ENCODE data around the gene ACTMAP.
A peak's percentile ranks its signal among the peaks of the same experiment; 100 is the strongest.

ACTMAP gene

DNA sequence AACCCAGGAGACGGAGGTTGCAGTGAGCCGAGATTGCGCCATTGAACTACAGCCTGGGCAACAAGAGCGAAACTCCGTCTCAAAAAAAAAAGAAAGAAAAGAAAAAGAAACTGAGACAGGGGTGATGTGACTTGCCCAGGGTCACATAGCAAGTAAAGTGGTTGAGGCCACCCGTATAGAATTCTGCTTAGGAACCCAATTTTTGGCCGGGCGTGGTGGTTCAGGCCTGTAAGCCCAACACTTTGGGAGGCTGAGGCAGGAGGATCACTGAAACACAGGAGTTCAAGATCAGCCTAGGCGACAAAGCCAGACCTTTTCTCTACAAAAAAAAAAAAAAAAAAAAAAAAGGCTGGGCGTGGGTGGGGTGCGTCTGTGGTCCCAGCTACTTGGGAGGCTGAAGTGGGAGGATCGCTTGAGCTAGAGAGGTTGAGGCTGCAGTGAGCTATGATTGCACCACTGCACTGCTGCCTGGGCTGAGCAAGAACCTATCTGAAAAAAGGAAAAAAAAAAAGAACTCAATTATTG is 2.0 kb upstream of the ACTMAP start:
- TF ChIP-seq EZH2 (optimal IDR thresholded peaks at IDR 0.05; ENCODE audit: low read depth, low read length) (no peak), CTCF (IDR thresholded peaks at IDR 0.05; ENCODE audit: low read length) (no peak), EZH2phosphoT487 (IDR thresholded peaks at IDR 0.05; ENCODE audit: low read length) (no peak)
- H3K79me2 ChIP-seq (ENCODE audit: low read length): peaks cover 74% of the 10 kb centered on the region
- peak; percentile 27 for DNase-seq
- 0 out of 2 replicates have a peak, but pooled peaks cover 9% of the 10 kb centered on the region for H3K4me1 ChIP-seq (ENCODE audit: low read length)
- H3K4me3 ChIP-seq (ENCODE audit: low read length): peak overlapping the region; percentile 83
- H3K9ac ChIP-seq (ENCODE audit: low read length): peak overlapping the region; percentile 95; the same call in 1 of the 2 replicates
- no peaks in the 10 kb centered on the region for H3K27me3 ChIP-seq (replicated peaks; ENCODE audit: insufficient read depth, low read length)
- peak overlapping the region; percentile 84; the same call in 1 of the 2 replicates for H3K27ac ChIP-seq (ENCODE audit: low read length)
- H3K4me2 ChIP-seq (ENCODE audit: low read depth, low read length): peak overlapping the region; percentile 89
- no peaks in the 10 kb centered on the region for H3K9me3 ChIP-seq (replicated peaks; ENCODE audit: insufficient read depth, low read length)
- peaks cover 31% of the 10 kb centered on the region for H4K20me1 ChIP-seq (ENCODE audit: insufficient read depth, low read length)
- no peaks in the 10 kb centered on the region for H3K9me2 ChIP-seq (replicated peaks; ENCODE audit: insufficient read depth, low read length)
- peaks cover 6% of the 10 kb centered on the region for H3F3A ChIP-seq (ENCODE audit: insufficient read depth, low read length)
- no peaks in the 10 kb centered on the region; the same call in none of the 2 replicates for H3K36me3 ChIP-seq (replicated peaks; ENCODE audit: insufficient read depth, low read length)
- H2AFZ ChIP-seq (ENCODE audit: low read length): no peak overlapping the region

DNA sequence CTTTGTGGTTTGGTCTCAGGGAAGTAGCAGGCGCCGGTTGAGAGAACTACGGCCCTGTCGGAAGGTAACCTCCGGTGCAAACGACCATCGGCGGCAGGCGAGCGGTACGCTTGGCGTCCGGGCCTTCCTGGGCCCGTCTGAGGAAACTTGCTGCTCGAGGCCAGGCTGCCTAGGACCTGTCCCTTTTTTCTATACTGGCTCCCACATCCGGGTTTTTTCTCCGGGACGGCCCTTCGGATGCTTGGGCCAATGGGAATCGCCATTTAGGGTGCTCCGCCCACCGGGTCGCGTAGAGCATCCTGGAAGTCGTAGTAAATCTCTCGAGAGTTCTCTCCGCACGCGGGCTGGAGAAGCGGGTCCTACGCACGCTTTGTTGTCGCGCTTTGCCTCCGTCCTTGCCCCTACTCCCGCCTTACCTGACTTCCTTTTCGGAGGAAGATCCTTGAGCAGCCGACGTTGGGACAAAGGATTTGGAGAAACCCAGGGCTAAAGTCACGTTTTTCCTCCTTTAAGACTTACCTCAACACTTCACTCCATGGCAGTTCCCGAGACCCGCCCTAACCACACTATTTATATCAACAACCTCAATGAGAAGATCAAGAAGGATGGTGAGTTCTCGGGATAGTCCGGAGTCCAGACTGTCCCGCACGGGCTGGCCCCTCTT is 729 bp upstream of the ACTMAP start, which contains the start of gene SNRPA:
SNRPA (plus strand) TSS at position 330 of the 664 bp plus-strand sequence; CDS start at position 536, 206 bp downstream.
- H3K4me2 ChIP-seq (ENCODE audit: low read depth, low read length): peak within 1 kb of the TSS; percentile 89
- peak within 1 kb of the TSS; percentile 84 for H3K27ac ChIP-seq (ENCODE audit: low read length)
- TF ChIP-seq EZH2 (optimal IDR thresholded peaks at IDR 0.05; ENCODE audit: low read depth, low read length) (no peak), EZH2phosphoT487 (IDR thresholded peaks at IDR 0.05; ENCODE audit: low read length) (no peak), CTCF (IDR thresholded peaks at IDR 0.05; ENCODE audit: low read length) (no peak)
- H3K9me3 ChIP-seq (replicated peaks; ENCODE audit: insufficient read depth, low read length): no peaks in the 10 kb centered on the region
- no peaks in the 10 kb centered on the region; the same call in 1 of the 2 replicates for H3K36me3 ChIP-seq (replicated peaks; ENCODE audit: insufficient read depth, low read length)
- peaks cover 6% of the 10 kb centered on the region for H3F3A ChIP-seq (ENCODE audit: insufficient read depth, low read length)
- peaks cover 61% of the 10 kb centered on the region for H3K79me2 ChIP-seq (ENCODE audit: low read length)
- no peaks in the 10 kb centered on the region for H3K27me3 ChIP-seq (replicated peaks; ENCODE audit: insufficient read depth, low read length)
- 0 out of 2 replicates have a peak, but pooled peaks cover 9% of the 10 kb centered on the region for H3K4me1 ChIP-seq (ENCODE audit: low read length)
- H3K9me2 ChIP-seq (replicated peaks; ENCODE audit: insufficient read depth, low read length): no peaks in the 10 kb centered on the region
- H4K20me1 ChIP-seq (ENCODE audit: insufficient read depth, low read length): peaks cover 18% of the 10 kb centered on the region
- H3K4me3 ChIP-seq (ENCODE audit: low read length): peak within 1 kb of the TSS; percentile 83
- peak within 1 kb of the TSS; percentile 61 for H2AFZ ChIP-seq (ENCODE audit: low read length)
- DNase-seq: peak; percentile 98
- peak within 1 kb of the TSS; percentile 95 for H3K9ac ChIP-seq (ENCODE audit: low read length)

GRCh38 chr19:40747536-40747935 is 2.7 kb downstream of the ACTMAP start:
- Histone ChIP-seq H2AFZ (ENCODE audit: low read length) (no peak overlapping the region), H3K9ac (ENCODE audit: low read length) (no peak overlapping the region), H3K4me1 (ENCODE audit: low read length) (0 out of 2 replicates have a peak, but pooled peaks cover 5% of the 10 kb centered on the region), H4K20me1 (ENCODE audit: insufficient read depth, low read length) (no peaks in the 10 kb centered on the region), H3K36me3 (replicated peaks; ENCODE audit: insufficient read depth, low read length) (no peaks in the 10 kb centered on the region), H3K27me3 (replicated peaks; ENCODE audit: insufficient read depth, low read length) (no peaks in the 10 kb centered on the region), H3K4me2 (ENCODE audit: low read depth, low read length) (no peak overlapping the region), H3K4me3 (ENCODE audit: low read length) (no peak overlapping the region), H3K27ac (ENCODE audit: low read length) (no peak overlapping the region), H3K9me3 (replicated peaks; ENCODE audit: insufficient read depth, low read length) (no peaks in the 10 kb centered on the region), H3K79me2 (ENCODE audit: low read length) (peaks cover 28% of the 10 kb centered on the region), H3F3A (ENCODE audit: insufficient read depth, low read length) (peaks cover 6% of the 10 kb centered on the region), H3K9me2 (replicated peaks; ENCODE audit: insufficient read depth, low read length) (no peaks in the 10 kb centered on the region)
- TF ChIP-seq CTCF (IDR thresholded peaks at IDR 0.05; ENCODE audit: low read length): no peak
- no peak for TF ChIP-seq EZH2phosphoT487 (IDR thresholded peaks at IDR 0.05; ENCODE audit: low read length)
- no peak for TF ChIP-seq EZH2 (optimal IDR thresholded peaks at IDR 0.05; ENCODE audit: low read depth, low read length)
- no peak for DNase-seq
